NOMO-1 treated with DMSO at 0.1 percent for 48 hours (cell line): ENCODE measurements around the gene MSLN.

Source experiments
- DNase-seq: peaks from one replicate; lab custom pipeline; 2025; ENCODE audit not compliant: unreplicated experiment; lab: John Stamatoyannopoulos, UW

Gene MSLN

GRCh38 chr16:801584-802363 lies 41.2 kb downstream of the MSLN start:
- no peak for DNase-seq

GRCh38 chr16:802461-802860 lies 41.9 kb downstream of the MSLN start:
- no peak for DNase-seq

GRCh38 chr16:802914-803753 lies 42.6 kb downstream of the MSLN start:
- no peak for DNase-seq

- DNase-seq, result no peak
These were observed 43.2 kb downstream of the MSLN start for GRCh38 chr16:803754-804080.

GRCh38 chr16:804193-805048 lies 43.9 kb downstream of the MSLN start:
- DNase-seq, result no peak

- no peak for DNase-seq
These were observed 44.9 kb downstream of the MSLN start for GRCh38 chr16:805474-805873.

GRCh38 chr16:807347-808084 lies 47.0 kb downstream of the MSLN start:
- DNase-seq, result peak; percentile 92

- no peak for DNase-seq
These were observed 47.5 kb downstream of the MSLN start for GRCh38 chr16:808085-808386.

- DNase-seq, result peak; percentile 21
These were observed 52.8 kb downstream of the MSLN start for GRCh38 chr16:813204-813915.

GRCh38 chr16:813916-814412 lies 53.4 kb downstream of the MSLN start:
- no peak for DNase-seq

GRCh38 chr16:814974-815373 lies 54.4 kb downstream of the MSLN start:
- DNase-seq, result no peak

- DNase-seq, result no peak
These were observed 55.3 kb downstream of the MSLN start for GRCh38 chr16:815861-816260.

- no peak for DNase-seq
These were observed 56.7 kb downstream of the MSLN start for GRCh38 chr16:817001-817906.

- DNase-seq, result no peak
These were observed 57.6 kb downstream of the MSLN start for GRCh38 chr16:818132-818531.
